K562 (cell line): ENCODE results near the gene BPIFB6. TPM values are rescaled to one million over a fixed set of nuclear protein-coding genes. Genes with fewer than 3 reads are reported as not detected.

ENCODE experiments used
- polyA plus RNA-seq, 8 experiments: library from polyadenylated mRNA; depleted of rRNA in 4 of 8; stranded (reverse) in 5 of 8; unstranded in 3 of 8; fragments of >200 nt; fragmentation: Nextera tagmentation in 2 of 8; fragmentation: Illumina TruSeq in 1 of 8; extraction: Ambion mirVana in 2 of 8; extraction: Trizol in 1 of 8; gene quantifications; 2 replicates each; pipeline versions ENCODE4 v1.2.1 to v1.2.3, GENCODE V29; 2011 to 2014; ENCODE audit warnings: inconsistent platforms in 1 of 8, missing spikeins in 1 of 8
- total RNA-seq, 7 experiments: library from RNA; depleted of rRNA in 6 of 7; stranded (reverse); fragments of >200 nt in 6 of 7; fragmentation: Illumina TruSeq in 2 of 7; extraction: Trizol in 2 of 7; gene quantifications; 2 replicates each; pipeline versions ENCODE4 v1.2.1 to v1.2.3, GENCODE V29; 2011 to 2021; ENCODE audit warnings: low replicate concordance in 1 of 7

Gene BPIFB6
- total and polyA plus RNA-seq, 9 of the 15 experiments (the other 6 are each of a cell fraction or from before 2014, with no cell fraction given) = not detected

Other genes starting within 250 kb of the BPIFB6 start
Only the 7 nearest of the 9 such genes appear.
- gene EFCAB8, start 172.7 kb upstream of the BPIFB6 start, total RNA-seq (2014; rRNA removed) = not detected in 2 replicates
- 0.11 TPM in 1 of 2 replicates, not detected in the other for gene EFCAB8, start 172.7 kb upstream of the BPIFB6 start, total RNA-seq (2014; rRNA removed; fragmentation: Illumina TruSeq; extraction: Trizol)
- 0.19 TPM in 1 of 2 replicates, not detected in the other for gene EFCAB8, start 172.7 kb upstream of the BPIFB6 start, total RNA-seq (2015; rRNA removed; fragmentation: Illumina TruSeq; extraction: Trizol)
- not detected in 2 replicates for gene EFCAB8, start 172.7 kb upstream of the BPIFB6 start, total RNA-seq (2021)
- gene EFCAB8, start 172.7 kb upstream of the BPIFB6 start, polyA plus RNA-seq (2011; rRNA removed) = 0.16 and 0.18 TPM in 2 replicates
- 0.03 TPM in 1 of 2 replicates, not detected in the other for gene EFCAB8, start 172.7 kb upstream of the BPIFB6 start, polyA plus RNA-seq (2014; fragmentation: Illumina TruSeq; extraction: Trizol)
- gene EFCAB8, start 172.7 kb upstream of the BPIFB6 start, polyA plus RNA-seq (2014; fragmentation: Nextera tagmentation; extraction: Ambion mirVana) = not detected
- 0.03 TPM in 1 of 2 replicates, not detected in the other for gene EFCAB8, start 172.7 kb upstream of the BPIFB6 start, polyA plus RNA-seq (2014; rRNA removed)
- not detected in 2 replicates for gene SUN5, start 27.2 kb upstream of the BPIFB6 start, total RNA-seq (2014; rRNA removed)
- not detected in 2 replicates for gene SUN5, start 27.2 kb upstream of the BPIFB6 start, total RNA-seq (2014; rRNA removed; fragmentation: Illumina TruSeq; extraction: Trizol)
- not detected in 2 replicates for gene SUN5, start 27.2 kb upstream of the BPIFB6 start, total RNA-seq (2015; rRNA removed; fragmentation: Illumina TruSeq; extraction: Trizol)
- gene SUN5, start 27.2 kb upstream of the BPIFB6 start, total RNA-seq (2021) = not detected in 2 replicates
- gene SUN5, start 27.2 kb upstream of the BPIFB6 start, polyA plus RNA-seq (2011; rRNA removed) = not detected in 2 replicates
- not detected in 2 replicates for gene SUN5, start 27.2 kb upstream of the BPIFB6 start, polyA plus RNA-seq (2014; fragmentation: Illumina TruSeq; extraction: Trizol)
- not detected for gene SUN5, start 27.2 kb upstream of the BPIFB6 start, polyA plus RNA-seq (2014; fragmentation: Nextera tagmentation; extraction: Ambion mirVana)
- gene SUN5, start 27.2 kb upstream of the BPIFB6 start, polyA plus RNA-seq (2014; rRNA removed) = not detected in 2 replicates
- not detected in 2 replicates for gene BPIFB2, start 23.9 kb upstream of the BPIFB6 start, total RNA-seq (2014; rRNA removed)
- not detected in 2 replicates for gene BPIFB2, start 23.9 kb upstream of the BPIFB6 start, total RNA-seq (2014; rRNA removed; fragmentation: Illumina TruSeq; extraction: Trizol)
- not detected in 2 replicates for gene BPIFB2, start 23.9 kb upstream of the BPIFB6 start, total RNA-seq (2015; rRNA removed; fragmentation: Illumina TruSeq; extraction: Trizol)
- 0.11 TPM in 1 of 2 replicates, not detected in the other for gene BPIFB2, start 23.9 kb upstream of the BPIFB6 start, total RNA-seq (2021)
- not detected in 2 replicates for gene BPIFB2, start 23.9 kb upstream of the BPIFB6 start, polyA plus RNA-seq (2011; rRNA removed)
- gene BPIFB2, start 23.9 kb upstream of the BPIFB6 start, polyA plus RNA-seq (2014; fragmentation: Illumina TruSeq; extraction: Trizol) = not detected in 2 replicates
- not detected for gene BPIFB2, start 23.9 kb upstream of the BPIFB6 start, polyA plus RNA-seq (2014; fragmentation: Nextera tagmentation; extraction: Ambion mirVana)
- not detected in 2 replicates for gene BPIFB2, start 23.9 kb upstream of the BPIFB6 start, polyA plus RNA-seq (2014; rRNA removed)
- not detected in 2 replicates for gene BPIFB3, start 22.3 kb downstream of the BPIFB6 start, total RNA-seq (2014; rRNA removed)
- not detected in 2 replicates for gene BPIFB3, start 22.3 kb downstream of the BPIFB6 start, total RNA-seq (2014; rRNA removed; fragmentation: Illumina TruSeq; extraction: Trizol)
- gene BPIFB3, start 22.3 kb downstream of the BPIFB6 start, total RNA-seq (2015; rRNA removed; fragmentation: Illumina TruSeq; extraction: Trizol) = not detected in 2 replicates
- gene BPIFB3, start 22.3 kb downstream of the BPIFB6 start, total RNA-seq (2021) = not detected in 2 replicates
- gene BPIFB3, start 22.3 kb downstream of the BPIFB6 start, polyA plus RNA-seq (2011; rRNA removed) = not detected in 2 replicates
- not detected in 2 replicates for gene BPIFB3, start 22.3 kb downstream of the BPIFB6 start, polyA plus RNA-seq (2014; fragmentation: Illumina TruSeq; extraction: Trizol)
- gene BPIFB3, start 22.3 kb downstream of the BPIFB6 start, polyA plus RNA-seq (2014; fragmentation: Nextera tagmentation; extraction: Ambion mirVana) = not detected
- not detected in 2 replicates for gene BPIFB3, start 22.3 kb downstream of the BPIFB6 start, polyA plus RNA-seq (2014; rRNA removed)
- gene BPIFB4, start 48.0 kb downstream of the BPIFB6 start, total RNA-seq (2014; rRNA removed) = not detected in 2 replicates
- gene BPIFB4, start 48.0 kb downstream of the BPIFB6 start, total RNA-seq (2014; rRNA removed; fragmentation: Illumina TruSeq; extraction: Trizol) = not detected in 2 replicates
- not detected in 2 replicates for gene BPIFB4, start 48.0 kb downstream of the BPIFB6 start, total RNA-seq (2015; rRNA removed; fragmentation: Illumina TruSeq; extraction: Trizol)
- gene BPIFB4, start 48.0 kb downstream of the BPIFB6 start, total RNA-seq (2021) = not detected in 2 replicates
- not detected in 2 replicates for gene BPIFB4, start 48.0 kb downstream of the BPIFB6 start, polyA plus RNA-seq (2011; rRNA removed)
- not detected in 2 replicates for gene BPIFB4, start 48.0 kb downstream of the BPIFB6 start, polyA plus RNA-seq (2014; fragmentation: Illumina TruSeq; extraction: Trizol)
- not detected for gene BPIFB4, start 48.0 kb downstream of the BPIFB6 start, polyA plus RNA-seq (2014; fragmentation: Nextera tagmentation; extraction: Ambion mirVana)
- not detected in 2 replicates for gene BPIFB4, start 48.0 kb downstream of the BPIFB6 start, polyA plus RNA-seq (2014; rRNA removed)
- gene BPIFA2, start 136.5 kb downstream of the BPIFB6 start, total RNA-seq (2014; rRNA removed) = not detected in 2 replicates
- not detected in 2 replicates for gene BPIFA2, start 136.5 kb downstream of the BPIFB6 start, total RNA-seq (2014; rRNA removed; fragmentation: Illumina TruSeq; extraction: Trizol)
- not detected in 2 replicates for gene BPIFA2, start 136.5 kb downstream of the BPIFB6 start, total RNA-seq (2015; rRNA removed; fragmentation: Illumina TruSeq; extraction: Trizol)
- not detected in 2 replicates for gene BPIFA2, start 136.5 kb downstream of the BPIFB6 start, total RNA-seq (2021)
- not detected in 2 replicates for gene BPIFA2, start 136.5 kb downstream of the BPIFB6 start, polyA plus RNA-seq (2011; rRNA removed)
- not detected in 2 replicates for gene BPIFA2, start 136.5 kb downstream of the BPIFB6 start, polyA plus RNA-seq (2014; fragmentation: Illumina TruSeq; extraction: Trizol)
- not detected for gene BPIFA2, start 136.5 kb downstream of the BPIFB6 start, polyA plus RNA-seq (2014; fragmentation: Nextera tagmentation; extraction: Ambion mirVana)
- gene BPIFA2, start 136.5 kb downstream of the BPIFB6 start, polyA plus RNA-seq (2014; rRNA removed) = not detected in 2 replicates
- gene BPIFA3, start 185.7 kb downstream of the BPIFB6 start, total RNA-seq (2014; rRNA removed) = not detected in 2 replicates
- not detected in 2 replicates for gene BPIFA3, start 185.7 kb downstream of the BPIFB6 start, total RNA-seq (2014; rRNA removed; fragmentation: Illumina TruSeq; extraction: Trizol)
- not detected in 2 replicates for gene BPIFA3, start 185.7 kb downstream of the BPIFB6 start, total RNA-seq (2015; rRNA removed; fragmentation: Illumina TruSeq; extraction: Trizol)
- gene BPIFA3, start 185.7 kb downstream of the BPIFB6 start, total RNA-seq (2021) = not detected in 2 replicates
- gene BPIFA3, start 185.7 kb downstream of the BPIFB6 start, polyA plus RNA-seq (2011; rRNA removed) = not detected in 2 replicates
- gene BPIFA3, start 185.7 kb downstream of the BPIFB6 start, polyA plus RNA-seq (2014; fragmentation: Illumina TruSeq; extraction: Trizol) = not detected in 2 replicates
- gene BPIFA3, start 185.7 kb downstream of the BPIFB6 start, polyA plus RNA-seq (2014; fragmentation: Nextera tagmentation; extraction: Ambion mirVana) = not detected
- not detected in 2 replicates for gene BPIFA3, start 185.7 kb downstream of the BPIFB6 start, polyA plus RNA-seq (2014; rRNA removed)